Cardiac muscle cell (in vitro differentiated cells and primary cell): ENCODE results near the gene PDHX. TPM values are rescaled to one million over a fixed set of nuclear protein-coding genes. Genes with fewer than 3 reads are reported as not detected.
A peak's percentile ranks its signal among the peaks of the same experiment; 100 is the strongest.

Experiments used
- DNase-seq, 2 donors: peaks; one replicate each; pipeline versions ENCODE4 v3.0.0 to v3.0.0-alpha.2; 2010 to 2017; ENCODE audit warnings: low read depth in 1 of 2, low spot score in 1 of 2
- H3K27ac ChIP-seq: fragments of 200-600 bp; sonication (generic); 2 replicates; pipeline ENCODE4 v1.5.1; 2016
- H3K27me3 ChIP-seq: fragments of 200-600 bp; sonication (generic); 2 replicates; pipeline ENCODE4 v1.6.0; 2016; ENCODE audit warnings: control low read depth
- H3K36me3 ChIP-seq: fragments of 200-600 bp; sonication (generic); 2 replicates; pipeline ENCODE4 v1.5.1; 2016; ENCODE audit warnings: control low read depth
- H3K4me1 ChIP-seq: fragments of 200-600 bp; sonication (generic); 2 replicates; pipeline ENCODE4 v1.8.1; 2017; ENCODE audit warnings: low read depth, mild to moderate bottlenecking, mixed run types
- H3K4me3 ChIP-seq: fragments of 200-600 bp; sonication (generic); 2 replicates; pipeline ENCODE4 v1.5.1; 2016; ENCODE audit warnings: mild to moderate bottlenecking
- H3K9me3 ChIP-seq: fragments of 200-600 bp; sonication (generic); 2 replicates; pipeline ENCODE4 v1.5.1; 2017; ENCODE audit warnings: low read depth, mild to moderate bottlenecking, control low read depth
- polyA plus RNA-seq: library from polyadenylated mRNA; unstranded; fragments of >200 nt; fragmentation: Nextera tagmentation; extraction: Ambion mirVana; gene quantifications from 2 replicates; pipeline ENCODE4 v1.2.1, GENCODE V29; 2016
- total RNA-seq: library from RNA; depleted of rRNA; stranded (reverse); fragments of >200 nt; gene quantifications from 2 replicates; pipeline ENCODE4 v1.2.3, GENCODE V29; 2016
- TF ChIP-seq, protein P1 (sequence below): IDR thresholded peaks from 2 replicates; pipeline ENCODE4 v1.5.1; 2012; ENCODE audit warnings: low read depth, mild to moderate bottlenecking, low read length

PDHX gene
- total RNA-seq (48.6 and 69.9 TPM in 2 replicates), polyA plus RNA-seq (87.1 and 106 TPM in 2 replicates)

GRCh38 chr11:34916015-34916842, at the start of gene PDHX, which contains the start of gene APIP:
PDHX (plus strand) TSS chr11:34916618; CDS start chr11:34916656, 38 bp downstream.
APIP (minus strand) TSS chr11:34916379; CDS start chr11:34916284, 95 bp downstream.
- Histone ChIP-seq H3K27me3 (no peaks in the 10 kb centered on the region), H3K4me3 (peak within 1 kb of the TSS; percentile 66), H3K27ac (peak within 1 kb of the TSS; percentile 95), H3K9me3 (no peaks in the 10 kb centered on the region), H3K4me1 (peaks cover 21% of the 10 kb centered on the region), H3K36me3 (no peaks in the 10 kb centered on the region)
- TF ChIP-seq, protein P1, sequence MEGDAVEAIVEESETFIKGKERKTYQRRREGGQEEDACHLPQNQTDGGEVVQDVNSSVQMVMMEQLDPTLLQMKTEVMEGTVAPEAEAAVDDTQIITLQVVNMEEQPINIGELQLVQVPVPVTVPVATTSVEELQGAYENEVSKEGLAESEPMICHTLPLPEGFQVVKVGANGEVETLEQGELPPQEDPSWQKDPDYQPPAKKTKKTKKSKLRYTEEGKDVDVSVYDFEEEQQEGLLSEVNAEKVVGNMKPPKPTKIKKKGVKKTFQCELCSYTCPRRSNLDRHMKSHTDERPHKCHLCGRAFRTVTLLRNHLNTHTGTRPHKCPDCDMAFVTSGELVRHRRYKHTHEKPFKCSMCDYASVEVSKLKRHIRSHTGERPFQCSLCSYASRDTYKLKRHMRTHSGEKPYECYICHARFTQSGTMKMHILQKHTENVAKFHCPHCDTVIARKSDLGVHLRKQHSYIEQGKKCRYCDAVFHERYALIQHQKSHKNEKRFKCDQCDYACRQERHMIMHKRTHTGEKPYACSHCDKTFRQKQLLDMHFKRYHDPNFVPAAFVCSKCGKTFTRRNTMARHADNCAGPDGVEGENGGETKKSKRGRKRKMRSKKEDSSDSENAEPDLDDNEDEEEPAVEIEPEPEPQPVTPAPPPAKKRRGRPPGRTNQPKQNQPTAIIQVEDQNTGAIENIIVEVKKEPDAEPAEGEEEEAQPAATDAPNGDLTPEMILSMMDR = no peak
- peak; percentile 100 for DNase-seq

GRCh38 chr11:34869425-34869824, 47.0 kb upstream of the PDHX start:
- no peaks in the 10 kb centered on the region for H3K4me1 ChIP-seq
- H3K36me3 ChIP-seq = no peaks in the 10 kb centered on the region
- DNase-seq = no peak
- H3K27ac ChIP-seq = no peak overlapping the region
- H3K27me3 ChIP-seq = no peaks in the 10 kb centered on the region
- H3K4me3 ChIP-seq = no peak overlapping the region
- TF ChIP-seq, protein P1 = no peak
- no peaks in the 10 kb centered on the region for H3K9me3 ChIP-seq

DNA sequence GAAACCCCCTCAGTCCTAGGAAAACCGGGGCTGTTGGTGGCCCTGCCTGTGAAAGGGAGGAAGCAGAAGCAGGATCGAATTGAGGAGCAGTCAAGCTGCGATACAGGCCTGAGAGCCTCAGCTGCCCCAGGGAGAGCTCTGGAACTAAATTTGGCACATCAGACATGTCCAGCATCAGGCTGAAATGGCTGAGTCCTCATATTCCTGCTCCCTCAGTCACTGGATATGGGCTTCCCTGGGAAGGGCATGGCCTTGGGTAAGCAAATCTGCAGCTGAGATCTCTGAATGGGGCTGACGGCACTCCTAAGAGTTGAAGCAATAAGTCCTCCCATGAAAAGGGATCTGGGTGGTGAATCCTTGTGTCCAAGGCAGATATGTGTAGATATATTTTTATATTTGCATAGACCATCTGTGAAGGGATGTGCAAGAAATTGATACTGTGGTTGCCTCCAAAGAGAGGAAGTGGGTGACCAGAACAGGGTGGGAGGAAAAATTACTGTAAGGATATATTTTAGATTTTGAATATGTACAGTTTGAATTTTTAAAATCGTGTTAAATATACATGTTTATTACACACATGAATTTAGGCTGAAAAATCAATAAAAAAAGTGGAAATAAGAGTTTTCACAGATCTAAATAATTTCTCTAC, 45.7 kb upstream of the PDHX start:
- Histone ChIP-seq H3K4me1 (no peaks in the 10 kb centered on the region), H3K9me3 (no peaks in the 10 kb centered on the region), H3K27me3 (no peaks in the 10 kb centered on the region), H3K36me3 (no peaks in the 10 kb centered on the region), H3K4me3 (no peak overlapping the region), H3K27ac (peak overlapping the region; percentile 72)
- TF ChIP-seq, protein P1 = no peak
- DNase-seq = peak in 1 of 2 donors; percentile 11

DNA sequence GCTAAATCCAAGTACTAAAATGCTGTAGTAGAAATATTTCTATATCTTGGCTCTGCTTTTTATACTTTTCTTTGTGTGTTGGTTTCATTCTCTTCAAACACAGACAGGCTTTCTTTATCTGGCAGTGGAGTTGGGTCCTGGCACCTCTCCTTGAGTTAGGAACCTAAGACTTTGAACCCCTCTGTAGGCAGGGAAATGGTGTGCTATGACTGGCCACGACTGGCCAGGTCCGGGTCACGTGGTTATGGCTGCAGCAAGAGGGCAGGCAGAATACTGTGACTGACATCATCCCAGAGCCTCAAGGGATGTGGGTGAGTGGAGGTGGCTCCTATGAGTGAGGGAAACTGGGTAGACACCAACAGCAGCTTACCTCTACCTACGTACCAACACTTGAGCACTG, 42.2 kb upstream of the PDHX start:
- Histone ChIP-seq H3K36me3 (peaks cover 4% of the 10 kb centered on the region), H3K4me3 (no peak overlapping the region), H3K27ac (no peak overlapping the region), H3K9me3 (no peaks in the 10 kb centered on the region), H3K4me1 (no peaks in the 10 kb centered on the region), H3K27me3 (no peaks in the 10 kb centered on the region)
- TF ChIP-seq, protein P1 = no peak
- DNase-seq = no peak

- Histone ChIP-seq H3K4me1 (no peaks in the 10 kb centered on the region), H3K36me3 (peaks cover 19% of the 10 kb centered on the region), H3K27ac (no peak overlapping the region), H3K9me3 (no peaks in the 10 kb centered on the region), H3K27me3 (no peaks in the 10 kb centered on the region), H3K4me3 (no peak overlapping the region)
- TF ChIP-seq, protein P1 = no peak
- DNase-seq = no peak
These were observed 38.9 kb upstream of the PDHX start for GRCh38 chr11:34877375-34877975.
